Brain microvascular endothelial cell (primary cell): Measurements from ENCODE around the gene MTAP.

Source experiments
- DNase-seq: peaks from one replicate; pipeline ENCODE4 v3.0.0-alpha.2; 2020
- H3K27ac ChIP-seq: fragments of 250-450 bp; sonication (Bioruptor Pico); 2 replicates; pipeline ENCODE4 v1.5.1; 2020; ENCODE audit warnings: mild to moderate bottlenecking, moderate library complexity
- H3K27me3 ChIP-seq: fragments of 250-450 bp; sonication (Bioruptor Pico); replicated peaks from 2 replicates; pipeline ENCODE4 v1.5.1; 2020; ENCODE audit warnings: mild to moderate bottlenecking
- H3K36me3 ChIP-seq: fragments of 250-450 bp; sonication (Bioruptor Pico); replicated peaks from 2 replicates; pipeline ENCODE4 v1.5.1; 2020; ENCODE audit warnings: mild to moderate bottlenecking
- H3K4me3 ChIP-seq: 2 replicates; pipeline ENCODE4 v1.5.1; 2011; ENCODE audit warnings: low read depth, mild to moderate bottlenecking, control low read depth, low read length, moderate library complexity
- in situ Hi-C: cut with HindIII; loops from 2 replicates; pipeline ENCODE4 v1.10.0; 2017; ENCODE audit warnings: low sequenced_read_pairs, low pct_ligation_motif_present
- TF ChIP-seq, protein P1 (sequence below): IDR thresholded peaks from 2 replicates; pipeline ENCODE4 v1.5.1; 2011; ENCODE audit warnings: low read depth, mild to moderate bottlenecking, moderate library complexity, low read length, control low read depth, inconsistent platforms; ENCODE audit errors: missing control alignments

Gene MTAP

GRCh38 chr9:21853414-21853813, 51.0 kb downstream of the MTAP start:
- DNase-seq: no peak
- TF ChIP-seq, protein P1, sequence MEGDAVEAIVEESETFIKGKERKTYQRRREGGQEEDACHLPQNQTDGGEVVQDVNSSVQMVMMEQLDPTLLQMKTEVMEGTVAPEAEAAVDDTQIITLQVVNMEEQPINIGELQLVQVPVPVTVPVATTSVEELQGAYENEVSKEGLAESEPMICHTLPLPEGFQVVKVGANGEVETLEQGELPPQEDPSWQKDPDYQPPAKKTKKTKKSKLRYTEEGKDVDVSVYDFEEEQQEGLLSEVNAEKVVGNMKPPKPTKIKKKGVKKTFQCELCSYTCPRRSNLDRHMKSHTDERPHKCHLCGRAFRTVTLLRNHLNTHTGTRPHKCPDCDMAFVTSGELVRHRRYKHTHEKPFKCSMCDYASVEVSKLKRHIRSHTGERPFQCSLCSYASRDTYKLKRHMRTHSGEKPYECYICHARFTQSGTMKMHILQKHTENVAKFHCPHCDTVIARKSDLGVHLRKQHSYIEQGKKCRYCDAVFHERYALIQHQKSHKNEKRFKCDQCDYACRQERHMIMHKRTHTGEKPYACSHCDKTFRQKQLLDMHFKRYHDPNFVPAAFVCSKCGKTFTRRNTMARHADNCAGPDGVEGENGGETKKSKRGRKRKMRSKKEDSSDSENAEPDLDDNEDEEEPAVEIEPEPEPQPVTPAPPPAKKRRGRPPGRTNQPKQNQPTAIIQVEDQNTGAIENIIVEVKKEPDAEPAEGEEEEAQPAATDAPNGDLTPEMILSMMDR: no peak
- in situ Hi-C loops: no loop called here
- Histone ChIP-seq H3K27ac (no peak overlapping the region), H3K27me3 (no peaks in the 10 kb centered on the region), H3K4me3 (no peak overlapping the region), H3K36me3 (peaks cover 14% of the 10 kb centered on the region)

DNA sequence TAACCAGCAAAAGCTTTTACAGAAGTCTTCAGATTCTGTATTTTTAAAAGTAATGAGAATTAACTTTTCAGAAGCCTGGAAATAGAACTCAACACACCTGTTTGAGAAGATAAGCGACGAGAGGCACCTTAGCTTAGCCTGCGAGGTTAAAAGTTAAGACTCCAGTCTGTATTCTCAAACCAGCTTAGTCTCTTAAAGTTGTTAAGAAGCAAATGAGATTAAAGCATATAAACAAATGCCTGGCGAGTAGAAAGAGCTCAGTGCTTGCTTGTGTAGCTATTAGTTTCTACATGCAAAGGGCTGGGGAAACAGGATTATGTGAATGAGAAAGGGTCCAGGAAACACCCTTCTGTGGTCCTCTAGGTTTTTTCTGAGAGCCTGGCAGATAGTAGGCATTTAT, 51.7 kb downstream of the MTAP start:
- TF ChIP-seq, protein P1: no peak
- in situ Hi-C loops: no loop called here
- DNase-seq: no peak
- Histone ChIP-seq H3K4me3 (no peak overlapping the region), H3K36me3 (peaks cover 21% of the 10 kb centered on the region), H3K27ac (peak overlapping the region; percentile 6), H3K27me3 (no peaks in the 10 kb centered on the region)

DNA sequence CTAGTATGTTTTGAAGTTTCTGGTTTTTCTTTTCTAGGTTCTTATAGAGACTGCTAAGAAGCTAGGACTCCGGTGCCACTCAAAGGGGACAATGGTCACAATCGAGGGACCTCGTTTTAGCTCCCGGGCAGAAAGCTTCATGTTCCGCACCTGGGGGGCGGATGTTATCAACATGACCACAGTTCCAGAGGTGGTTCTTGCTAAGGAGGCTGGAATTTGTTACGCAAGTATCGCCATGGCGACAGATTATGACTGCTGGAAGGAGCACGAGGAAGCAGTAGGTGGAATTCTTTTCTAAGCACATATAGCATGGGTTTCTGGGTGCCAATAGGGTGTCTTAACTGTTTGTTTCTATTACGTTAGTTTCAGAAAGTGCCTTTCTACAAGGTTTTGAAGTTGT, 52.2 kb downstream of the MTAP start:
- in situ Hi-C loops: no loop called here
- Histone ChIP-seq H3K27ac (peak overlapping the region; percentile 6), H3K27me3 (no peaks in the 10 kb centered on the region), H3K36me3 (peaks cover 26% of the 10 kb centered on the region), H3K4me3 (no peak overlapping the region)
- TF ChIP-seq, protein P1: no peak
- DNase-seq: peak; percentile 70

DNA sequence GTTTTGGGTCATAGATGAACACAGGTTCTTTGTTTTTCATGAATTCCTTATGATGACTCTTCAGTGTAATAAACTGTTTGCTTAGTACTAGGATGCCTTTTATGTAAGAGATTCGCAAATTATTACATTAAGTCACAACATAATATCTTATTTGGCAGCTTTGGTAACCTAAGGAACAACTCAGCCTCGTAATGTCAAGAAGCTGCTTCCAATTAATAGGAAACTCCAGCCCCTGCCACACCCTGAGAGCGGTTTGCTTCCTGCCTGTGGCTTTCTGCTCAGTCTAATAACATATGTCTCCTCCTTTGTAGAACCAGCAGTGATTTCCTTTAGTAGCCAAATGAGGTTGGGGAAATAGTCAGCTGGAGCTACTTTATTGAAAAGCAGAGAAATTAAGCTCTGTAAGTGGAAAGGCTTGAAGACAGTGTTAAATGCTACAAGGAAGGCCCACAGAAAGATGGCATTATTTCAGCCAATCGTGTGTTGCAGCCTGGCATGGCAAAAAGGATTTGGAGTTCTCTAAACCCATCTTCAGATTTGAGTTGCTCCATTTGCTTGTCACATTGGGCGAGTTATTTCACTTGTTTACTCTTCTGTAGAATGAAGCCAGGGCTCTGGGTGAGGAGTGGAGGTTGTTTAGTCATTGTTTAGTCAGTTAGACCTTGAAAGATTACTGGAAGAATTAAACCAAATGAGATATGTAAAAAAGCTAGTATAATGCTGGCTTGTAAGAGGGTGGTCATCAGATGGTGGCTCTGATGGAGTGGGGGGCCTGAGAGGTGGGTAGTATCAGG, 54.1 kb downstream of the MTAP start:
- H3K27me3 ChIP-seq: no peaks in the 10 kb centered on the region
- in situ Hi-C loops: no loop called here
- H3K36me3 ChIP-seq: peaks cover 32% of the 10 kb centered on the region
- no peak overlapping the region for H3K4me3 ChIP-seq
- H3K27ac ChIP-seq: peak overlapping the region; percentile 35
- TF ChIP-seq, protein P1: no peak
- DNase-seq: no peak

GRCh38 chr9:21862871-21863270, 60.4 kb downstream of the MTAP start:
- TF ChIP-seq, protein P1: no peak
- Histone ChIP-seq H3K4me3 (no peak overlapping the region), H3K36me3 (peaks cover 39% of the 10 kb centered on the region), H3K27ac (no peak overlapping the region), H3K27me3 (no peaks in the 10 kb centered on the region)
- in situ Hi-C loops: no loop called here
- no peak for DNase-seq

DNA sequence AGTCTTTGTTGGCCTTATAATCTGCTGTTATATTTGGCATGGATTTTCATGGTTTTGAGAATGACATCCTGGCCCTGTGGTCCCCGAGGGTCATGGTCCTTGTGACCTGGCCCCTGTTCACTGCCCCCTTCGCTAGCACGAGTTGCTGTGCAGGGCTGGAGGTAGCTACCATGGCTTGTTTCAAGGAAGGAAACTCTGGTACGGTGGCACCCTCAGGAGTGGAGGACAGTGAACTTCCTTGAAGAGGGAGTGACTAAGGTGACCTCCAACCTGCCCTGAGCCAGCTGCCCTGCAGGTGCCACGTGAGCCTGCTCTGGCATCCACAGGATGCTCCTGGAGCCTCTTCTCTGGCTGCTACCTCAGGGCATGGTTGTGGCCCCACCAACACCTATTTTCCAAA, 62.1 kb downstream of the MTAP start:
- Histone ChIP-seq H3K27ac (no peak overlapping the region), H3K4me3 (no peak overlapping the region), H3K27me3 (no peaks in the 10 kb centered on the region), H3K36me3 (peaks cover 23% of the 10 kb centered on the region)
- no peak for DNase-seq
- in situ Hi-C loops: no loop called here
- TF ChIP-seq, protein P1: no peak
